ENCODE measurements around the gene SYPL1. TPM values are rescaled to one million over a fixed set of nuclear protein-coding genes. Genes with fewer than 3 reads are reported as not detected.

The SYPL1 gene
- polyA plus RNA-seq, 1 of the 3 experiments (the other 2 are of a cell fraction): 72.4 TPM

DNA sequence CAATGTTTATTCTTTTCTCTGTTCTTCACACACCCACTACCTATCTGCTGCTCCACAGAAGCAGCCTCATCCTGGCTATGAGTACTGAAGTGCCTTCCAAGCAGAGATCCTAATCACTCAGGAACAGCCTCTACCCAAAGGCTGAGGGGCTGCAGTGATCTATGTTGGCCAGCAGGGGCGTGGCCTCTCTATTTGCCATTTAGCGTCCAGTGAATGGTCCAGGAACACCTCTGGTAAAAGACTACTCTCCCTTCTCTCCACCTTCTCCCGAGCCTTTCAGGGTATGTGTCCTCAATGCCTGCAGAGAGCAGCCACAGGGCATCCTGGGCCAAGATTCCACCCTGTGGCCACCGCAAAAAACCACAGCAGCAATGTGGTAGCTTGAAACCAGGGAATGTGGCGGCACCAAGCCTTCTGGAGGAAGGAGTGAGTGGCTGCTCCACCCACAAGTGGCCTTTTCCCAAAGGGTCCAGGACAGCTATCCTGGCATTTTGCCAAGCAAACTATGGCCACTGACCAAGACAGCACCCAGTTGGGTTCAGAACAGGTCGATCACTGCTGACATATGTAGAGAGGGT is 70.9 kb downstream of the SYPL1 start (continued):
- TF ChIP-seq MXI1 (IDR thresholded peaks at IDR 0.05; ENCODE audit: low read depth, low read length): no peak
- TF ChIP-seq FOXM1 (IDR thresholded peaks at IDR 0.05; ENCODE audit: low read depth): no peak
- 0 out of 4 replicates have a peak, but pooled peaks of 1 of the 2 experiments have one; percentile 18 for TF ChIP-seq EP300 (IDR thresholded peaks at IDR 0.05; ENCODE audit: borderline replicate concordance in 1 of 2, low read depth in 1 of 2, low read length in 1 of 2)
- TF ChIP-seq, protein P1, sequence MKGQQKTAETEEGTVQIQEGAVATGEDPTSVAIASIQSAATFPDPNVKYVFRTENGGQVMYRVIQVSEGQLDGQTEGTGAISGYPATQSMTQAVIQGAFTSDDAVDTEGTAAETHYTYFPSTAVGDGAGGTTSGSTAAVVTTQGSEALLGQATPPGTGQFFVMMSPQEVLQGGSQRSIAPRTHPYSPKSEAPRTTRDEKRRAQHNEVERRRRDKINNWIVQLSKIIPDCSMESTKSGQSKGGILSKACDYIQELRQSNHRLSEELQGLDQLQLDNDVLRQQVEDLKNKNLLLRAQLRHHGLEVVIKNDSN (IDR thresholded peaks at IDR 0.05; ENCODE audit: borderline replicate concordance, low read depth): no peak
- TF ChIP-seq NFIC (IDR thresholded peaks at IDR 0.05; ENCODE audit: borderline replicate concordance): no peak; the same call in 1 of the 2 replicates
- TF ChIP-seq POLR2AphosphoS5 (IDR thresholded peaks at IDR 0.05; ENCODE audit: low read depth, low read length): no peak

Other genes with a start within 250 kb of the SYPL1 start
- gene ATXN7L1, start 235.7 kb downstream of the SYPL1 start, polyA plus RNA-seq (2012; rRNA removed): 6.0 and 6.2 TPM in 2 replicates
- 7.5 and 9.7 TPM in 2 replicates for gene CDHR3, start 149.0 kb downstream of the SYPL1 start, polyA plus RNA-seq (2012; rRNA removed)
- gene NAMPT, start 172.7 kb upstream of the SYPL1 start, polyA plus RNA-seq (2012; rRNA removed): 20.1 and 25.5 TPM in 2 replicates

Data from SK-N-SH (cell line).